EH (cell line): Measurements from ENCODE around the gene LCN10.
"Not testable (repeated sequence)": the region's sequence is repeated elsewhere in the genome, so short reads cannot be mapped to it uniquely, and the experiment has no call there.

ENCODE experiments used
- DNase-seq: peaks from one replicate; pipeline ENCODE4 v3.0.0-alpha.2; 2015; ENCODE audit warnings: low read depth

LCN10 gene

GRCh38 chr9:136742591-136743391, at the start of gene LCN10:
Gene LCN10, minus strand, starts transcription at chr9:136742940. Its CDS starts 37 bp downstream, at chr9:136742903.
- DNase-seq = no peak

- DNase-seq = peak; percentile 20
Measured at GRCh38 chr9:136791516-136792276, 49.0 kb upstream of the LCN10 start.

- peak; percentile 100 for DNase-seq
Measured at GRCh38 chr9:136790640-136791515, 48.1 kb upstream of the LCN10 start, which contains the start of gene TMEM141. Gene TMEM141, plus strand, starts transcription at chr9:136791344. Its CDS starts 27 bp downstream, at chr9:136791371.

GRCh38 chr9:136789523-136789937, 46.8 kb upstream of the LCN10 start:
- DNase-seq = no peak

DNA sequence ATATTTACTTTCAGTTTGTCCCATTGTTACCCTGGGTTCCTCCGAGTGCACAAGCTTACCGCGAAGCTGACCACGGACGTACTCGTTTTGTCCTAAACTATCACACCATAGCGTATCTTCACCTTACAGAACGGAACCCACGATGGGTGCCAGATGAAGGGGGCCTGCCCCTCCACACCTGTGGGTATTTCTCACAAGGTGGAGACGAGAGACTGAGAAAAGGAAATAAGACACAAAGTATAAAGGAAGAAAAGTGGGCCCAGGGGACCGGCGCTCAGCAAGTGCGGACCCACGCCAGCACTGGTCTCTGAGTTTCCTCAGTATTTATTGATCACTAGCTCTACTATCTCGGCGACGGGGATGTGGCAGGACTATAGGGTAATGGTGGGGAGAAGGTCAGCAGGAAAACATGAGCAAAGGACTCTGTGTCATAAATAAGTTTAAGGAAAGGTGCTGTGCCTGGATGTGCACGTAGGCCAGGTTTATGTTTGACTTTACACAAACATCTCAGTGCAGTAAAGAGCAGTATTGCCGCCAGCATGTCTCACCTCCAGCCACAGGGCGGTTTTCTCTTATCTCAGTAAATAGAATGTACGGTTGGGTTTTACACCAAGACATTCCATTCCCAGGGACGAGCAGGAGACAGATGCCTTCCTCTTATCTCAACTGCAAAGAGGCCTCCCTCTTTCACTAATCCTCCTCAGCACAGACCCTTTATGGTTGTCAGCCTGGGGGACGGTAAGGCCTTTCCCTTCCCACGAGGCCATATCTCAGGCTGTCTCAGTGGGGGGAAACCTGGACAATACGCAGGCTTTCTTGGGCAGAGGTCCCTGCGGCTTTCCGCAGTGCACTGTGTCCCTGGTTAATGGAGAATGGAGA, 46.1 kb upstream of the LCN10 start:
- DNase-seq = not testable (repeated sequence)

- peak; percentile 62 for DNase-seq
Measured at GRCh38 chr9:136787690-136788400, 45.1 kb upstream of the LCN10 start.

- DNase-seq = not testable (repeated sequence)
Measured at GRCh38 chr9:136786983-136787382, 44.2 kb upstream of the LCN10 start.

- no peak for DNase-seq
Measured at GRCh38 chr9:136786451-136786850, 43.7 kb upstream of the LCN10 start.

GRCh38 chr9:136785565-136786355, 43.0 kb upstream of the LCN10 start:
- DNase-seq = not testable (repeated sequence)

DNA sequence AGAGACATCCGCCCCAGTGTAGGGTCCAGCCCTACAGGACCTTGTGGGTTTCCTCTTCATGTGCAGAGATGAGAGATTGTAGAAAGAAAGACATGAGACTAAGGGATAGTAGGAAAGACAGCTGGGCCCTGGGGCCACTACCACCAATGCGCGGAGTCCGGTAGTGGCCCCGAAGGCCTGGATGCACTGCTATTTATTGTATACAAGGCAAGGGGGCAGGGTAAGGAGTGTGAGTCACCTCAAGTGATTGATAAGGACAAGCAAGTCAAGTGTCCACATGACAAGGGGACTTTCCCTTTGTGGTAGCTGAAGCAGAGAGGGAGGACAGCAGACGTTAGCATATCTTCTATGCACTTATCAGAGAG, 42.2 kb upstream of the LCN10 start:
- no peak for DNase-seq

DNA sequence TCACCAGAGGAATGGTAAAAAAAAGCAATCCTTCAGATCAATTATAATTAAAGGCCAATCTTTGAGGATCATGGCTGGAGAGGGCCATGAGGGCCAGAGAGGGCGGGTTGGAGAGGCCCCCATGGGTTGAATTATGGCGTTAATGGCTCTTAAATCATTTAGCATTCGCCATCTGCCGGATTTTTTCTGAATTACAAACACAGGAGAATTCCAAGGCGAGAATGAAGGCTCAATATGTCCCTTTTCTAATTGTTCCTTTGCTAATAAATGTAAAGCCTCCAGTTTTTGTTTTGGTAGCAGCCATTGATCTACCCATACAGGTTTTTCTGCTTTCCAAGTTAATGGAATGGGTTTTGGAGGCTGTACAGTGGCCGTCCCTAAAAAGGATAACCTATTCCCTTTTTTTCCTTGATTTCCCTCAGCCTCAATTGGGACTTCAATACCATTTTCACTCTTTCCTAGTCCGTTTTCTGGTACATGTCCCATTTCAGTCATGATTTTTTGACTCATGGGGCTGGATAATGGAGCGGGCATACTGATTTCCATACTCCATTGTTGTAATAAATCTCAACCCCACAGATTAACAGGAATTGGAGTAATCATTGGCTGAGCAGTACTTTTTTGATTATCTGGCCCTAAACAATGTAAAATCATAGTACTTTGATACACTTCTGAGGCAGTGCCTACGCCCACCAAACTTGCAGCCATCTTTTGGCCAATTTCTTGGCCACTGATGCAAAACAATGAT, 41.7 kb upstream of the LCN10 start:
- DNase-seq = peak; percentile 48

DNA sequence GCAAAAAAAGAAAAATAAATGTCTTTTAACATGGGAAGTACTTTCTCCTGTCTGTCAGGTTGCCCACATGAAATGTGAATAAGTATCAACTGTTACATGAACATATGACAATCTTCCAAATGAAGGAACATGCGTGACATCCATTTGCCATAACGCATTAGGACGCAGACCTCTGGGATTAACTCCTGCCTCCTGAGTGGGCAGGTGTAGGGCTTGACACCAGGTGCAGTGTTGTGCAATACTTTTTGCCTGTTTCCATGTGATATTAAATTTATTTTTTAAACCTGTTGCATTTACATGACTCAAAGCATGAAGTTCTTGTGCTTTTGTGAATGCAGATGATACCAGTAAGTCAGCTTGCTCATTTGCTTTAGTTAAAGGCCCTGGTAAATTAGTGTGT, 39.7 kb upstream of the LCN10 start:
- DNase-seq = no peak

DNA sequence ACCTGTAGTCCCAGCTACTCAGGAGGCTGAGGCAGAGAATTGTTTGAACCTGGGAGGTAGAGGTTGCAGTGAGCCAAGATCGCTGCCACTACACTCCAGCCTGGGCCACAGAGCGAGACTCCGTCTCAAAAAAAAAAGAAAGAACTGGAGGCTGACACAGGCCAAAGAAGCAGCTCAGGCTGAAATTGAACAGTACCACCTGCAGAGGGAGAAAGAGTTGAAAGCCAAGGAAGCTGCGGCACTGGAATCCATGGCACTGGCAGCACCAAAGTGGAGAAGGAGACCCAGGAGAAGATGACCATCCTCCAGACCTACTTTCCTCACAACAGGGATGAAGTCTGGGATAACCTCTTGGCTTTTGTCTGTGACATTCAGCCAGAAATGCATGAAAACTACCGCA, 37.1 kb upstream of the LCN10 start:
- DNase-seq = no peak

DNA sequence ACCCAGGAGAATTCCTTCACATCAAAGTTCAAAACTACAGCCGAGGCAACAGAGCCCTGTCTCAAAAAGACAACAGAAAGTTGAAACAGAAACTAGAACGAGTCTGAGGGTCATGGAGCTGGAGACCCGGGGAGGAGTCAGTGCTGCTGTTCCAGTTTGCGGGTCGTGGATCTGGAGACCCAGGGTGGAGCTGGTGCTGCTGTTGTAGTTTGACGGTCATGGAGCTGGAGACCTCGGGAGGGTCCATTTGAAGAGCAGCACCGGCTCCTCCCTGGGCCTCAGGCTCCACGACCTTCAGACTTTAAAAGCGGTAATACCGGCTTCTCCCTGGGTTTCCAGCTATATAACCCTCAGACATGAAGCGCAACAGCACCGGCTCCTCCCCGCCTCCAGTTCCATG, 34.6 kb upstream of the LCN10 start:
- no peak for DNase-seq

DNA sequence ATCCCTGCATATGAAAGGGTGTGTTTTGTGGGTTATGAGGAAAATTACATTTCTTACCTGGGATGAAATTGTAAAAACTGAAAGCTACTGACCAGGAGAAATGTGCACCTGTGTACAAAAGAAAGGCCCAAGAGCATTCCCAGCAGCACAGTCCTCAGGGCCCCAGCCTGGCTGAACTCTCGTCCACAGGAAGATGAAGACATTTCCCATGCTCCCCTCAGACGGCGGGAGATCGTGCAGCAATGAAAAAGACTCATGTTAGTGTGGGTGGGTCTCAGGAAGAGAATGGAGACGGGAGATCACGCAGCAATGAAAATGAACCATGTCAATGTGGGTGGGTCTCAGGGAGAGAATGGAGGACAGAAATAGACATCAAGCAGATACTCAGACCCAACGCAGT, 34.2 kb upstream of the LCN10 start:
- DNase-seq = no peak

DNA sequence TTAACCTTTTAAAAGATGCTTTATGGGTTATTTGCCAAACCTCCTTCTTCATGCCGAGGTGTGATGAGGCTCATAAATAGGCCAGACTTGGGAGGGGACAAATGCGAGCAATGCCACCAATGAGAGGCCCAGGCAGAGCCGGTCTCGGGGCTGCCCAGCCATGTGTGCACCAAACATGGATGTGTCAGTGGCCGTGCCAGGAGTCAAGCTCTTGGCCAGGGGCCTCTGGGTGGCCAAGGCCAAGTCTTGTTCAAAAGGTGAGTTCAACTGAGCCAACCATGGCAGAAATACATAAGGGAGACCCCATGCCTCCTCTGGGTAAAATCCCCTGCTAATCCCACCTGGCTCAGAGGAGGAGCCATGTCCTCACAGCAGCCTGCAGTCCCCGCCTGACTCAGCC, 32.5 kb upstream of the LCN10 start:
- no peak for DNase-seq

- no peak for DNase-seq
Measured at GRCh38 chr9:136774416-136775045, 31.8 kb upstream of the LCN10 start.

DNA sequence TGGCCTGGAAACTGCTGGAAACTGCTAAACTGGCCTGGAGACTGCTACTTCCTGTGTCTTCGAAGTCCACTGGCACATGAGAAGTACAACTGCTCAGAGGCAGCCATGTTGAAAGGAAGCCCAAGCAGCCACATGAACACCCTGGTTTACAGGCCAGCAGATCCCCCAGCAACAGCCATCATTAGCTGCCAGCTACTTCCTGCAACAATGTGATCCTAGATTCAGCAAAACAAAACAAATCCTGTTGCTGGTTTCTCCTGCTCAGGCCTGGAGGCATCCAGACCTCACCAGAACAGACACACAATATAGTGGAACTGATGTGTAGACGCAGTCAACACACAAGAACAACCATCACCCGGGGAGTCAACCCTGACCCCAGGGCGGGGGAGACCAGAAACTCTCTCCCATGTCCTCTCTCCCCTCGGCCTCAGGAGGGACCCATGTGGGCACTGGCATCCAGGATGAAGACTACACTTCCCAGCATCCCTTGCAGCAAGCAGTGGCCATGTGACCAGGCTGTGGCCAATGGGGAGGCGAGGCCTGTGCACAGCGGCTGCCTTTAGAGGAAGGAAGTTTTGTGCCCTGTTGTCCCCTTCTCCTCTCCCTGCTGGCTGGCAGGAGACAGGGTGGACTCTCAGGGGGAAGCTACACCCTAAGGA, 30.8 kb upstream of the LCN10 start:
- DNase-seq = peak; percentile 31
